H9 (cell line): ENCODE results near the gene DIP2C. TPM values are rescaled to one million over a fixed set of nuclear protein-coding genes. Genes with fewer than 3 reads are reported as not detected.
A peak's percentile ranks its signal among the peaks of the same experiment; 100 is the strongest.

Source experiments
- DNase-seq: peaks from one replicate; pipeline ENCODE4 v3.0.0-alpha.2; 2017
- H2AFZ ChIP-seq: one replicate; pipeline ENCODE4 v1.6.1; 2013; ENCODE audit warnings: mild to moderate bottlenecking, low read length, control low read depth, moderate library complexity
- H2AK5ac ChIP-seq: 2 replicates; pipeline ENCODE4 v1.6.1; 2013; ENCODE audit warnings: low read length, control low read depth, mixed read lengths; ENCODE audit not compliant: insufficient read length
- H2BK120ac ChIP-seq: one replicate; pipeline ENCODE4 v1.6.1; 2013; ENCODE audit warnings: low read depth, mild to moderate bottlenecking, low read length, control low read depth, inconsistent platforms; ENCODE audit not compliant: poor library complexity, severe bottlenecking
- H2BK12ac ChIP-seq: 2 replicates; pipeline ENCODE4 v1.6.1; 2013; ENCODE audit warnings: low read length, control low read depth, mixed read lengths, low read depth; ENCODE audit not compliant: insufficient read length
- H2BK15ac ChIP-seq: 2 replicates; pipeline ENCODE4 v1.6.1; 2013; ENCODE audit warnings: low read depth, low read length, control low read depth
- H2BK20ac ChIP-seq: one replicate; pipeline ENCODE4 v1.6.1; 2013; ENCODE audit warnings: low read depth, mild to moderate bottlenecking, low read length, control low read depth, inconsistent platforms; ENCODE audit not compliant: poor library complexity, severe bottlenecking
- H2BK5ac ChIP-seq: 2 replicates; pipeline ENCODE4 v1.6.1; 2013; ENCODE audit warnings: low read length, control low read depth, mixed read lengths; ENCODE audit not compliant: insufficient read length
- H3K14ac ChIP-seq: 2 replicates; pipeline ENCODE4 v1.6.1; 2013; ENCODE audit warnings: low read length, control low read depth; ENCODE audit not compliant: insufficient read depth
- H3K18ac ChIP-seq: 2 replicates; pipeline ENCODE4 v1.6.1; 2013; ENCODE audit warnings: low read depth, mild to moderate bottlenecking, mixed read lengths, low read length, control low read depth; ENCODE audit not compliant: insufficient read length
- H3K23ac ChIP-seq: 2 replicates; pipeline ENCODE4 v1.6.1; 2013; ENCODE audit warnings: low read length, control low read depth, mixed read lengths, low read depth; ENCODE audit not compliant: insufficient read length
- H3K23me2 ChIP-seq: 2 replicates; pipeline ENCODE4 v1.6.1; 2013; ENCODE audit warnings: low read depth, mild to moderate bottlenecking, mixed read lengths, low read length, control low read depth; ENCODE audit not compliant: insufficient read length, poor library complexity, severe bottlenecking
- H3K27ac ChIP-seq: 2 replicates; pipeline ENCODE4 v1.5.1; 2013; ENCODE audit warnings: low read length, control low read depth, mixed read lengths, low read depth; ENCODE audit not compliant: insufficient read length
- H3K27me3 ChIP-seq: 2 replicates; pipeline ENCODE4 v1.6.1; 2013; ENCODE audit warnings: low read length, control low read depth, inconsistent platforms; ENCODE audit not compliant: insufficient read depth
- H3K4ac ChIP-seq: 2 replicates; pipeline ENCODE4 v1.6.1; 2013; ENCODE audit warnings: low read depth, mild to moderate bottlenecking, control low read depth, inconsistent platforms, low read length, moderate library complexity
- H3K4me1 ChIP-seq: 2 replicates; pipeline ENCODE4 v1.6.1; 2013; ENCODE audit warnings: low read length, control low read depth, inconsistent platforms; ENCODE audit not compliant: insufficient read depth
- H3K4me2 ChIP-seq: 2 replicates; pipeline ENCODE4 v1.6.1; 2013; ENCODE audit warnings: low read length, control low read depth, mixed read lengths; ENCODE audit not compliant: insufficient read length, insufficient read depth
- H3K56ac ChIP-seq: 2 replicates; pipeline ENCODE4 v1.6.1; 2013; ENCODE audit warnings: low read depth, mild to moderate bottlenecking, mixed read lengths, low read length, control low read depth; ENCODE audit not compliant: insufficient read length
- H3K79me1 ChIP-seq: 2 replicates; pipeline ENCODE4 v1.6.1; 2013; ENCODE audit warnings: low read depth, mild to moderate bottlenecking, moderate library complexity, low read length, control low read depth, inconsistent platforms; ENCODE audit not compliant: insufficient read depth, poor library complexity, severe bottlenecking
- H3K79me2 ChIP-seq: 2 replicates; pipeline ENCODE4 v1.6.1; 2013; ENCODE audit warnings: low read length, control low read depth, inconsistent platforms; ENCODE audit not compliant: insufficient read depth
- H3K9ac ChIP-seq: 2 replicates; pipeline ENCODE4 v1.6.1; 2013; ENCODE audit warnings: low read length, control low read depth, mixed read lengths; ENCODE audit not compliant: insufficient read length; ENCODE audit errors: extremely low read depth
- H3K9me3 ChIP-seq: one replicate; pipeline ENCODE4 v1.6.1; 2013; ENCODE audit warnings: low read depth, low read length, inconsistent platforms; ENCODE audit not compliant: control insufficient read depth
- H3T11ph ChIP-seq: one replicate; pipeline ENCODE4 v1.6.1; 2013; ENCODE audit warnings: mild to moderate bottlenecking, low read length, control low read depth, inconsistent platforms
- H4K20me1 ChIP-seq: one replicate; pipeline ENCODE4 v1.6.1; 2013; ENCODE audit not compliant: control insufficient read depth, insufficient read length, insufficient read depth
- H4K5ac ChIP-seq: 2 replicates; pipeline ENCODE4 v1.6.1; 2013; ENCODE audit warnings: low read depth, mild to moderate bottlenecking, mixed read lengths, low read length, control low read depth; ENCODE audit not compliant: insufficient read length
- H4K8ac ChIP-seq: replicated peaks from 2 replicates; pipeline ENCODE4 v1.6.1; 2013; ENCODE audit warnings: low read length, control low read depth, mixed read lengths, low read depth; ENCODE audit not compliant: insufficient read length
- H4K91ac ChIP-seq: 2 replicates; pipeline ENCODE4 v1.6.1; 2013; ENCODE audit warnings: low read depth, mild to moderate bottlenecking, moderate library complexity, mixed read lengths, low read length, control low read depth; ENCODE audit not compliant: insufficient read length
- H3K27ac Mint-ChIP-seq, 3 experiments: 2 replicates in 2 of 3; 3 replicates in 1 of 3; pipeline ENCODE4 v1.8.0; 2020 to 2021; ENCODE audit warnings: mixed read lengths in 3 of 3, mild to moderate bottlenecking in 1 of 3, moderate library complexity in 1 of 3
- H3K27me3 Mint-ChIP-seq: 2 replicates; pipeline ENCODE4 v1.8.0; 2021; ENCODE audit warnings: low read depth, mild to moderate bottlenecking, moderate library complexity, mixed read lengths
- H3K36me3 Mint-ChIP-seq, 3 experiments: 2 replicates in 2 of 3; 3 replicates in 1 of 3; pipeline ENCODE4 v1.8.0; 2020 to 2021; ENCODE audit warnings: low read depth in 3 of 3, mixed read lengths in 3 of 3; ENCODE audit not compliant: insufficient read depth in 1 of 3
- H3K4me1 Mint-ChIP-seq, 2 experiments: 2 replicates each; pipeline ENCODE4 v1.8.0; 2020; ENCODE audit warnings: mixed read lengths in 2 of 2
- H3K4me3 Mint-ChIP-seq, 2 experiments: 2 replicates in 1 of 2; 3 replicates in 1 of 2; pipeline ENCODE4 v1.8.0; 2020 to 2021; ENCODE audit warnings: mild to moderate bottlenecking in 2 of 2, mixed read lengths in 2 of 2, moderate library complexity in 1 of 2
- H3K9me3 Mint-ChIP-seq, 2 experiments: 2 replicates in 1 of 2; 3 replicates in 1 of 2; pipeline ENCODE4 v1.8.0; 2020; ENCODE audit warnings: mild to moderate bottlenecking in 2 of 2, mixed read lengths in 2 of 2, moderate library complexity in 1 of 2
- CTCF ChIP-seq: fragments of 200-600 bp; sonication (generic); conservative IDR thresholded peaks from 3 replicates; pipeline ENCODE4 v1.8.0; 2021; ENCODE audit warnings: antibody characterized with exemption, mild to moderate bottlenecking
- WGBS: extraction: QIAGEN DNeasy Blood & Tissue Kit; methylation state at CpG from one replicate; pipeline ENCODE4 v1.1.7; 2013; ENCODE audit warnings: missing lambda C conversion rate, low lambda C conversion rate, mixed read lengths; ENCODE audit not compliant: insufficient read length; ENCODE audit errors: extremely low coverage; 5-methylcytosine and 5-hydroxymethylcytosine counted together
- total RNA-seq: library from RNA; stranded (reverse); gene quantifications from 2 replicates; pipeline ENCODE4 v1.2.1, GENCODE V29; 2021

DIP2C gene
- total RNA-seq, 1 experiment from 2014 or later = 7.9 TPM

- Histone ChIP-seq H3K23ac (no peak overlapping the region), H2AFZ (no peak overlapping the region), H3K9ac (no peak overlapping the region), H4K20me1 (no peaks in the 10 kb centered on the region), H4K5ac (no peak overlapping the region), H3K79me1 (peaks cover 3% of the 10 kb centered on the region), H2BK120ac (no peak overlapping the region), H2BK12ac (no peak overlapping the region), H2AK5ac (no peak overlapping the region), H3K27ac (no peak overlapping the region), H3K9me3 (no peaks in the 10 kb centered on the region), H3T11ph (no peak overlapping the region), H2BK15ac (no peak overlapping the region), H3K4me2 (no peak overlapping the region), H3K14ac (peak overlapping the region; percentile 30; the same call in 1 of the 2 replicates), H2BK20ac (no peak overlapping the region), H3K79me2 (peaks cover 4% of the 10 kb centered on the region; the same call in 1 of the 2 replicates), H3K23me2 (no peaks in the 10 kb centered on the region), H3K4ac (no peak overlapping the region), H3K27me3 (no peaks in the 10 kb centered on the region), H4K8ac (no peak overlapping the region), H3K56ac (no peak overlapping the region), H4K91ac (no peak overlapping the region), H2BK5ac (no peak overlapping the region), H3K18ac (no peak overlapping the region), H3K4me1 (peaks cover 6% of the 10 kb centered on the region; the same call in 1 of the 2 replicates)
- H3K27me3 Mint-ChIP-seq = no peaks in the 10 kb centered on the region
- no peak for DNase-seq
- no peaks in the 10 kb centered on the region for H3K36me3 Mint-ChIP-seq
- H3K4me3 Mint-ChIP-seq = no peak overlapping the region
- peak overlapping the region; percentile 3 to 71 (median 35); a peak in 5 of 7 replicates for H3K27ac Mint-ChIP-seq
- no peaks in the 10 kb centered on the region for H3K9me3 Mint-ChIP-seq
- TF ChIP-seq CTCF = no peak
- WGBS = no CpG with 5 or more reads among the region's 16 CpGs
- peaks cover 13 to 19% of the 10 kb centered on the region in 2 experiments for H3K4me1 Mint-ChIP-seq
These were observed 27.8 kb downstream of the DIP2C start for GRCh38 chr10:661597-662222.
